ENCODE measurements around the gene MCF2L.

MCF2L gene

DNA sequence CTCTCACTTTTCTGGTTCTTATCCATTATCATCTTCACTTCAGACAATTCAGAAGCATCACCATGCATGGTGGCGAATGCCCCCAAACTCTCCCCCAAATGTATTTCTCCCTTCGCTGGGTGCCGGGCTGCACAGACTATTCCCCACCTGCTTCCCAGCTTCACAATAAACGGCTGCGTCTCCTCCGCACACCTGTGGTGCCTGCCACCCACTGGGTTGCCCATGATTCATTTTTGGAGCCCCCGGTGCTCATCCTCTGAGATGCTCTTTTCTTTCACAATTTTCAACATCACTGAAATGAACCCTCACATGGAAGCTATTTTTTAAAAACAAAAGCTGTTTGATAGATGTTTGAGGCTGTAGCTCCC, 150.8 kb downstream of the MCF2L start:
- no peak for DNase-seq

GRCh38 chr13:113120300-113121182, 151.5 kb downstream of the MCF2L start:
- DNase-seq, result no peak

- no peak for DNase-seq
Measured at GRCh38 chr13:113121183-113121927, 152.3 kb downstream of the MCF2L start.

GRCh38 chr13:113121928-113122471, 153.0 kb downstream of the MCF2L start:
- no peak for DNase-seq

DNA sequence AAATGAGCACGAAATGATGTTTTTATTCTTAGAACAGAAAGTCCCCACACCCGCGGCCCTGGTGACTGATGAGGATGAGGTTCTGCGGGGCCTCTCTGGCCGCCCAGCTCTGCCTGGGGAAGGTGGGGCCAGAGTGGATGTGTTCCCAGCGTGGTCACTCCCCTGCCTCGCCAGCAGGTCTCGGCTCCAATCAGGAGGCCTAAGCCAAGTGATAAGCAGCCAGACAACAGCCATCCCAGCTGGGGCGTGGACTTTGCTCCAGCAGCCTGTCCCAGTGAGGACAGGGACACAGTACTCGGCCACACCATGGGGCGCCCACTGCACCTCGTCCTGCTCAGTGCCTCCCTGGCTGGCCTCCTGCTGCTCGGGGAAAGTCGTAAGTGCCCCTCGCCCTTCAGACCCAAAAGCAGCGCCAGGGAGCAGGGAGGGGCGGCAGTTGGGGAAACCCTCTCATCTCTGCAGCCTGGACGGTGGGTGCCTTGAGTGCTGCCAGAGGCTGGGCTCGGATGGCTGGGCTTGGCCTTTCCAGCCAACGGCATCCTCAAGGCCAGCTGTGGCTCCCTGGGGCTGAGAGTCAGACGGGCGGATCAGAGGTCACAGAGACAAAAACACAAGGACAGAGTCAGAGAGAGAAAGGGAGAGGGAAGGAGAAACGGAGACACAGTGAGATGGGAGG, 153.7 kb downstream of the MCF2L start, which contains the start of gene F10:
Gene F10 (plus strand): TSS at position 250 of the 676 bp plus-strand sequence. CDS start 57 bp downstream, at position 307.
- no peak for DNase-seq

DNA sequence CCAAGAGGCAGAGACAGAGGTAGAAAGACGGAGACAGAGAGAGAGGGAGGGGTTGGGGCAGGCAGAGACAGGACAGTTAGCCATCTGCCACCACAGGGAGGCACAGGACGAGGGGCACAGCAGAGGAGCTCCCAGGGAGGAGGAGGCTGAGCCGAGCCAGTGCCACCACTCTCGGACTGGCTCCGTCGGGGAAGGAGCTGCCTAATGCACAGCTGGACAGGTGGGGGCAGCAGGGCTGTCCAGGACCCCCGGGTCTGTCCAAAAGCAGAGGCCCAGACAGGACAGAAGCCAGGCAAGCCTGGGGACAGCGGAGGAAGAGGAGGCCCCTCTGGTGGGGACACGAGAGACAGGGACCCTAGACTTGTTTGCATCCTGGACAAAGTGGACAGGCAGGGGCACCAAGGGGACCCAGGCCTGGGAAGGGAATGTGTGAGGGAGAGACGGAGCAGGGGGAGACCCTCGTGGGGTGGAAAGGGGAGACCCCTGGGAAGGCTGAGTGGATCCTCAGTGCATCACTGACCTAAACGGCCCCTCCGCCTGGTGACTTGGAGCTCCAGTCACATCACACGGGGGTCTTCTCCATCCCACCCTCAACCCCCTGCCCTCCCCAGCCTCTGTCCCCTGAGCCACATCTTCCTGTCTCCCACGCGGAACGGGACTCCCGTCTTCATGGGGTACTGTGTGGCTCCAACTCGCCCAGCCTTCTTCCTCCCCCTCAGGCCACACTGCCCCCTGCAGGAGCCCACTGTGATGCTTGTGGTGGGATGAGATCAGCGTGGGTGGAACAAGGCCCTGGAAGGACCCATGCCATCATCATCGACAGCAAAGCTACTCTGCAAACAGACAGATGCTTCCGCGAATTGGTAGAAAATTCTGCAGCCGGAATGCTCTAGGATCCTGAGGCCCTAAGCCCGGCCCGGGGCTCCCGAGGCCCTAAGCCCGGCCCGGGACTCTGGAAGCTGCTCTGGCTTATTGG, 154.5 kb downstream of the MCF2L start:
- DNase-seq, result no peak

DNA sequence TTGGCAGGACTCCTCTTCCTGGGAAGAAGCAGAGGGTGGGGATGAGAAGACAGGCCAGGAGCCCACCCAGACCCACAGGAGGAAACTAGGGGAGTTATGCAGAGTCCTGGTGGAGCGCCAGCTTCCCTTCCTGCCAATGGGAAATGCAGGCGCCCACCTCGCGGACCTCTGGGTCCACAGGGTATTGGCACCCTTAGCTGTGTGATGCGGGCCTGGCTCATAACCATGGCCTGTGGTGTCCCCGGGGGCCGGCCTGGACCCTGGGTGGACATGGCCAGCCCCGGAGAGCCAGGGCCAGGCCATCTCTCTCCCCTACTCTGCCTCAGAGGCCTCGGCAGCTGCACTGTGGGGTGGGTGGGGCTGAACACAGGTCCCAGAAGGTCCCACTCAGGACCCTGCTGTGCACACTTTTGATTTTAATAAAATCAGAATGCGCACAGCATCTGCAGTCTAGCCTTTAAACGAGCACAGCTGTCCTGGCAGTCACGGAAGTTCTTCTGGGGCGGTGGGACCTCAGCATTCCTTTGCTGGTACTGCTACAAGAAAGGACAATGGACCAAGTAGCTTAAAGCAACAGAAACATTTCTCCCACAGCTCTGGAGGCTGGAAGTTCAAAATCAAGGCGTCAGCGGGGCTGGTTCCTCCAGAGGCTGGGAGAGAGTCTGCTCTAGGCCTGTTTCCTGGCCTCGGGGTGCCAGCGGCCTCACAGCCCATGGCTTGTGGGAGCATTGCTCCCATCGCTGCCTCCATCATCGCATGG, 155.4 kb downstream of the MCF2L start:
- DNase-seq, result no peak

DNA sequence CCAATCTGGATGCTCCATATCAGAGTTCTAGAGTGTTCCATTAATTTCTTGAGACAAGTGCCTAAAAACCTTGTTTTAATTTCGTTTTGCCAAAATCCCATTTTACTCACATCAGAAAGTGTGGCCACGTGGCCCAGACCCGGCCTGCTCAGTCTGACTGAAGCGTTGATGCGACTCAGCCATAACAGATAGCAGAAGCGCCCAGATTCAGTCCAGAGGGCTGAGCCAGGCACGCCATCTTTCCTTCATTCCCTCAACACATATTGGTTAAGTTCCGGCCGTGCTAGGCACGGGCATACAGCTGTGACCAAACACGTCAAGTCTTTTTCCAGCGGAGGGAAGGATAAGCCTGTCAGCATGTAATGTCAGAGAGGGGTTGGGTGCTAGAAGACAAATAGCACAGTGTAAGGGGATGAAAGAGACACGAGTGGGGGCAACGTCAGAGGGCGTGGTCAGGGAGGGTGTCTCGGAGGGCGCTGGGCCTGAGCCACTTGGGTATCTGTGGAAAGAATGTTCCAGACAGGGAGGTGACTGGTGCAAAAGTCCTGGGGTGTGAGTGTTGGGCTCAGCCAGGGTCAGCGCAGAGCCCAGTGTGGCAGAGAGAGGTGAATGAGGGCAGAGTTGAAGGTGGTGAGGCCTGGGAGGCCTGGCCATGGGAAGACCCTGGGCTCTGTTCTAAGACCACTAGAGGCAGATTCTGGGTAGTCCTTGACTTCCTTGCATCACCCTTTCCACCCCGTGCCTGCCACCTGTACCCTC, 156.7 kb downstream of the MCF2L start:
- DNase-seq, result no peak

- no peak for DNase-seq
Measured at GRCh38 chr13:113126265-113127150, 157.5 kb downstream of the MCF2L start.

DNA sequence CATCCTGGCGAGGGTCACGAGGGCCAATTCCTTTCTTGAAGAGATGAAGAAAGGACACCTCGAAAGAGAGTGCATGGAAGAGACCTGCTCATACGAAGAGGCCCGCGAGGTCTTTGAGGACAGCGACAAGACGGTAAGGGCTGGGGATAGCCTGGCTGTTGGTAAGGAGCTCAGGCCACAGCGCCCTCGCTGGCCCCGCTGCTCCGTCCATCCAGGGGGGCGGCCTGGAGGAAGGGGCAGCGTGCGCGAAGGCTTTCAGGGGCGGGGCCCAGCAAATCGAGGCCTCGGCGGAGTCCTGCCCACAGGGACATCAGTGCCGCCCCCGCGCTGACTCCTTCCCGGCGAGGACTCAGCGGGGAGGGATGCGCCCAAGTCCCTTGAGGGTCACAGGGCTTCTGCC, 160.5 kb downstream of the MCF2L start:
- DNase-seq, result no peak

- no peak for DNase-seq
Measured at GRCh38 chr13:113129921-113130750, 161.1 kb downstream of the MCF2L start.

- DNase-seq, result no peak
Measured at GRCh38 chr13:113135281-113135760, 166.3 kb downstream of the MCF2L start.

DNA sequence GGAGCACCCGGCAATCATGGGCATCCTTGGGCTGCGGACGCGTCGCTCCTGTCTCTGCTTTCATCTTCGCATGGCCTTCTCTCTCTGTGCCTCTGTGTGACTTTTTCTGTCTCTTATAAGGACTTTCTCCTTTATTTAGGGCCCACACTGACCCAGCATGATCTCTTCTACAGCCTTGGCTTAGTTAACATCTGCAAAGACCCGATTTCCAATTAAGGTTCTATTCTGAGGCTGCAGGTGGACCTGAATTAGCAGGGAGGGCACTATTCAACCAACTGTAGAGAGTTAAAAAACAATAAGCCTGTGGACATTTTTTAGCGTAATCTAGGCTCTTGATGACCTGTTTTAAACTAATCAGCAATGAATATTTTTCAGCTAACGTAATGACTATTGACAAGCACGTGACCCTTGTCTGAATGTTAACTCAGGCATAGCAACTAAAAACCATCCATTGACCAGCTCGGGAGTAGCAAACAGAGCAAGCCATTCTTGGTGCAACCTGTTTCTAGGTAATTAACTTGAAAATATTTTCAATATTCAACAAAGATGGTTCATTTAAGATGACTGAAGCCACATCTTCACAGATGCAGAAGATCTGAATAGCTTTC, 168.8 kb downstream of the MCF2L start:
- no peak for DNase-seq

- no peak for DNase-seq
Measured at GRCh38 chr13:113138792-113139551, 170.0 kb downstream of the MCF2L start.

DNA sequence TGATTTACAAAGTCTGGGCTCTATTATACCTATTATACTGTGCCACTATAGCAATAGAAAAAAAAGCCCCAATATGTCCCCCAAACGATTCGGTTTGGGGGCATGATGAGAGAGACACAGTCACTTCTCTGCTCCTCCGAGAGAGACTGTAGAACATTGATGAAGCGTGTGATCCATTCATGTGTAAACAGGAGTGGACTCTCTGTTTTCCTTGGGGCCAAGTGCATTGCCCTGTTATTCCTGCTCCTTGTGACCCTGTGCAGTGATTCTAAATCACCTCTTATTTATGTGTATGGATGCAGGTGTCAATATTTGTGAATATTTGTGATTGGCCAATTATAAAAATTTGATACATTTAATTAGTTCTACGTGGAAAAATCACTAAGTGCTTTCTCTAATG, 170.6 kb downstream of the MCF2L start:
- no peak for DNase-seq

- DNase-seq, result no peak
Measured at GRCh38 chr13:113140677-113141600, 171.9 kb downstream of the MCF2L start.
